ENCODE data around the gene RPL18.

- no peak for TF ChIP-seq CTCF (IDR thresholded peaks at IDR 0.05)
- no peak for TF ChIP-seq ZFX (IDR thresholded peaks at IDR 0.05; ENCODE audit: borderline replicate concordance)
Measured at GRCh38 chr19:48631225-48631624, 12.2 kb upstream of the RPL18 start.

Measured in 22Rv1 (cell line).